Mucosa of descending colon (tissue), 3 donors: Measurements from ENCODE around the gene RS1. TPM values are rescaled to one million over a fixed set of nuclear protein-coding genes. Genes with fewer than 3 reads are reported as not detected.

ENCODE experiments used
- ATAC-seq: fragments of 200-7000 bp; cut with Tn5 transposase; one replicate; pipeline ENCODE4 v1.9.1; 2020; ENCODE audit warnings: mild to moderate bottlenecking, moderate library complexity
- DNase-seq, 3 donors: peaks; one replicate each; pipeline ENCODE4 v3.0.0-alpha.2; 2020
- H3K36me3 ChIP-seq: fragments of 200-600 bp; one replicate; pipeline ENCODE4 v1.8.0; 2021; ENCODE audit warnings: low read depth, mild to moderate bottlenecking
- H3K4me1 ChIP-seq: fragments of 200-600 bp; one replicate; pipeline ENCODE4 v1.8.0; 2021; ENCODE audit warnings: low read depth, mild to moderate bottlenecking
- H3K4me3 ChIP-seq: fragments of 200-600 bp; one replicate; pipeline ENCODE4 v1.8.0; 2021; ENCODE audit warnings: mild to moderate bottlenecking
- H3K9me3 ChIP-seq: fragments of 200-600 bp; one replicate; pipeline ENCODE4 v1.8.0; 2021; ENCODE audit warnings: mild to moderate bottlenecking
- CTCF ChIP-seq: fragments of 200-600 bp; IDR thresholded peaks from one replicate; pipeline ENCODE4 v1.8.0; 2022; ENCODE audit warnings: antibody characterized with exemption, mild to moderate bottlenecking
- intact Hi-C, 2 donors: fragments of 100-400 bp; cut with DNase I in 1 of 2; cut with micrococcal nuclease in 1 of 2; formaldehyde crosslinking; loops; one replicate each; pipeline versions ENCODE4 v1.11.0 to v1.11.1; 2022; cut with DNase I, micrococcal nuclease
- long read RNA-seq, 2 donors: library from polyadenylated mRNA; unstranded; transcript quantifications; one replicate each; pipeline ENCODE4 v2.0.0, GENCODE V29; 2019 to 2021
- total RNA-seq, 3 donors: library from RNA; stranded (reverse); fragmentation: NEBNext Ultra II Directional in 2 of 3; extraction: Animal tissue kit (Norgen Biotek cat#: 25700) in 2 of 3; gene quantifications; one replicate each; pipeline versions ENCODE4 v1.2.1 to v1.2.4, GENCODE V29; 2021 to 2023
- donor health status: DM: no; HTN: no; CAD: no; lungs with moderate emphysema.
- donor health status: DM: no; HTN: no; CAD: no.
- donor health status: DM: no; HTN: yes; CAD: no.

RS1 gene
- total RNA-seq, result not detected
- long read RNA-seq, donor 1, result 0 reads
- long read RNA-seq, donor 2, result 0 reads

DNA sequence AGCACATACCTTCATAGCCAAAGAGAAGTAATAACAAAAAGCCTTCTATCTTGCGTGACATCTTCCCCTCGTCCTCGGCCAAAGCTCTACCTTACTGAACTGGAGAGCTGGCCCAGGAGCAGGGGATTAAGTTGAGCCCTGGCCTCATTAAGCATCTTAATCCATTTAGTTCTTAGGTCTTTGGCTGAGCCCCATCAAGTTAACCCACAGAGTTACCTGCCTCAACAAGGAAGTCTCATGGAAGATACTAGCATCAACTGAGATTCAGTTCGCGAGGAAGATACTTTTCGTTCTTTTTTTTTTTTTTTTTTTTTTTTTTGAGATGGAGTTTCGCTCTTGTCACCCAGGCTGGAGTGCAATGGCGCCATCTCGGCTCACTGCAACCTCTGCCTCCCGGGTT, at the start of gene RS1:
RS1 (minus strand) TSS at position 101 of the 400 bp plus-strand sequence; CDS start at position 61, 40 bp downstream.
- H3K9me3 ChIP-seq, result no peaks in the 10 kb centered on the region
- no peak for TF ChIP-seq CTCF
- H3K4me3 ChIP-seq, result no peak within 1 kb of the TSS
- DNase-seq (no peak), ATAC-seq (no peak)
- no peaks in the 10 kb centered on the region for H3K4me1 ChIP-seq
- intact Hi-C loops, result no loop called here
- no peaks in the 10 kb centered on the region for H3K36me3 ChIP-seq

DNA sequence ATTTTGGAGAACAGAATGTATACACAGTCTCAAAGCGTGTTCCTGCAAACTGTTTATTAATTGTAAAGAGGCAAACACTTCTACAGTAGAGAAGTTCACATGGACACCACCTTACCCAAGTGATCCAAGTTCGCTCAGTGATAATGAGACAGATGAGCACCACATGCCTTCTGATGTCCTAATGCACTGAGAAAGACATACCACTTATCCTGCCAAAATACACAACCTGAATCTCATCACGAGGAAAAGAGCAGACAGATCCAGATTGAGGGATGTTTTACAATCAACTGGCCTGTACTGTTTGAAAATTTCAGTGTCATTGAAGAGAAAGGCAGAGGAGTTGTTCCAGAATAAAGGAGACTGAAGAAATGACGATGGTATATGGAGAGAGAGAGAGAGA, 47.9 kb upstream of the RS1 start:
- TF ChIP-seq CTCF, result no peak
- H3K4me3 ChIP-seq, result no peak overlapping the region
- H3K4me1 ChIP-seq, result no peaks in the 10 kb centered on the region
- ATAC-seq (no peak), DNase-seq (no peak)
- intact Hi-C loops, result no loop called here
- H3K9me3 ChIP-seq, result no peaks in the 10 kb centered on the region
- no peaks in the 10 kb centered on the region for H3K36me3 ChIP-seq

- no peak for TF ChIP-seq CTCF
- DNase-seq, result no peak
- H3K36me3 ChIP-seq, result no peaks in the 10 kb centered on the region
- H3K4me1 ChIP-seq, result no peaks in the 10 kb centered on the region
- no peak for ATAC-seq
- H3K4me3 ChIP-seq, result no peak overlapping the region
- intact Hi-C loops, result no loop called here
- H3K9me3 ChIP-seq, result no peaks in the 10 kb centered on the region
Measured at GRCh38 chrX:18714910-18715309, 43.0 kb upstream of the RS1 start.

DNA sequence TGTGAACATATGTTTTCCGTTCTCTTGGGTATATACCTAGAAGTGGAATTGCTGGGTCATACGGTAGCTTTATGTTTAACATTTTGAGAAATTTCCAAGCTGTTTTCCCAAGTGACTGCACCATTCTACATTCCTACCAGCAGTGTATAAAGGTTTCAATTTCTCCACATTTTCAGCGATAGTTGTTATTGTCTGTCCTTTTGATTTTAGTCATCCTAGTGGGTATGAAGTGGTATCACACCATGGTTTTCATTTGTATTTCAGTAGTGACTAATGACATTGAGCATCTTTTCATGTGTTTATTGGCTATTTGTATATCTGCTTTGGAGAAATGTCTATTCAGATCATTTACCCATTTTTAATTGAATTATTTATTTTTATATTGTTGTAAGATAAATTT, 37.9 kb upstream of the RS1 start:
- H3K9me3 ChIP-seq, result no peaks in the 10 kb centered on the region
- intact Hi-C loops, result no loop called here
- no peak for TF ChIP-seq CTCF
- H3K4me3 ChIP-seq, result no peak overlapping the region
- ATAC-seq (no peak), DNase-seq (no peak)
- no peaks in the 10 kb centered on the region for H3K4me1 ChIP-seq
- H3K36me3 ChIP-seq, result no peaks in the 10 kb centered on the region

DNA sequence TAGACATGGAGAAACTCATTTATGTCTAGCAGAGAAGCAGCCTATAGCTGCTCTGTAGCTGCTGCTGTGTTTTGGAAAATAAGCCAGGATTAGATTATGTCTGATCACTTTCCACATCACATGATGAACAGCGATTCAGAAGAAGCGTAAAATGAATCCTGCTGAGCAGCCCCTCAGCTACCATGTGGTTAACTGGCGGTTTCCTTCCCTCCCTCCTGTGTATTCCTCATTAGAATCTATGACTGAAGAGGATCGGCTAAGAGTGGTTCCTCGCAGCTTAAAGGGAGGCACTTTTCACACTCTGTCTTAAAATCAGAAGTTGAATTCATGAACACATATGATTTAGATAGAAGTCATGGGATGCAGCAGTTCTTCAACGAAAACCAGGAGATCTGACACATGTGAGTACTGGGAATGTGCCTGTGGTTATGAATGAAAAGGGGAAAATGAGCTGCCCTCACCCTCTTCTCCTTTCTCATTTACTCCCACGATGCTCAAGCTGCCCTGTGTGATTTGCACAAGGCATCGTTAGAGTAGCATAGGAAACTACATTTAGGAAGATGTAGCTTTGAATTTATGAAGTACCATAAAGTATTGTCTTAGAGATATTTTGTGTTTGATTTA, 35.6 kb upstream of the RS1 start, which contains the start of gene PPEF1:
PPEF1 (plus strand) TSS at position 220 of the 624 bp plus-strand sequence; CDS start at position 356, 136 bp downstream.
- DNase-seq (no peak), ATAC-seq (no peak)
- no peaks in the 10 kb centered on the region for H3K4me1 ChIP-seq
- intact Hi-C loops, result no loop called here
- no peaks in the 10 kb centered on the region for H3K9me3 ChIP-seq
- TF ChIP-seq CTCF, result no peak
- H3K36me3 ChIP-seq, result no peaks in the 10 kb centered on the region
- H3K4me3 ChIP-seq, result no peak within 1 kb of the TSS
